ENCODE measurements around the gene CBLN4. TPM values are rescaled to one million over a fixed set of nuclear protein-coding genes. Genes with fewer than 3 reads are reported as not detected.

CBLN4 gene
- total and polyA plus RNA-seq, 4 donors: 0.09 to 0.57 (median 0.44) TPM

DNA sequence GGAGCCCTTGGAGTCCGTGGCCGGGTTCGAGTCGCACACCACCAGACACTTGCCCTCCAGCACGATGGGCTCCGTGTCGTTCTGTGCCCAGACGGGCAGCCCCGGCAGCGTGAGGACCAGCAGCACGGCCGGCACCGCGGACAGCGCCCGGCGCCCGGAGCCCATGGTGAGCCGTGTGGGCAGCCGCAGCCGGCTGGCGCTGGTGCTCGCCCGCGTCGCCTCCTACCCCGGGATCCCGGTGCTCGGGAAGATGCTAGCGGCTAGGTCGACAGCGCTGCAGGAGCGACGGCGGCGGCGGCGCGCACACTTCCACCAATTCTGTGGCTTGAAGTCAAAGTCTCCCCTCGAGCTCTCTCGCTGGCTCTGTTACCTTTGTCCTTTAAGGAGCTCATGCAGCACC lies 1.3 kb downstream of the CBLN4 start:
- Histone ChIP-seq H3K9me3 (ENCODE audit: control insufficient read depth in 4 of 4, low read length in 3 of 4) (no peaks in the 10 kb centered on the region), H3K27me3 (ENCODE audit: control insufficient read depth in 4 of 4, insufficient read depth in 4 of 4, low read length in 3 of 4) (peaks cover 0 to 4% (median 1%) of the 10 kb centered on the region in 4 donors)
- no peak for TF ChIP-seq TAF1 (conservative IDR thresholded peaks at IDR 0.05)
- TF ChIP-seq, protein P1, sequence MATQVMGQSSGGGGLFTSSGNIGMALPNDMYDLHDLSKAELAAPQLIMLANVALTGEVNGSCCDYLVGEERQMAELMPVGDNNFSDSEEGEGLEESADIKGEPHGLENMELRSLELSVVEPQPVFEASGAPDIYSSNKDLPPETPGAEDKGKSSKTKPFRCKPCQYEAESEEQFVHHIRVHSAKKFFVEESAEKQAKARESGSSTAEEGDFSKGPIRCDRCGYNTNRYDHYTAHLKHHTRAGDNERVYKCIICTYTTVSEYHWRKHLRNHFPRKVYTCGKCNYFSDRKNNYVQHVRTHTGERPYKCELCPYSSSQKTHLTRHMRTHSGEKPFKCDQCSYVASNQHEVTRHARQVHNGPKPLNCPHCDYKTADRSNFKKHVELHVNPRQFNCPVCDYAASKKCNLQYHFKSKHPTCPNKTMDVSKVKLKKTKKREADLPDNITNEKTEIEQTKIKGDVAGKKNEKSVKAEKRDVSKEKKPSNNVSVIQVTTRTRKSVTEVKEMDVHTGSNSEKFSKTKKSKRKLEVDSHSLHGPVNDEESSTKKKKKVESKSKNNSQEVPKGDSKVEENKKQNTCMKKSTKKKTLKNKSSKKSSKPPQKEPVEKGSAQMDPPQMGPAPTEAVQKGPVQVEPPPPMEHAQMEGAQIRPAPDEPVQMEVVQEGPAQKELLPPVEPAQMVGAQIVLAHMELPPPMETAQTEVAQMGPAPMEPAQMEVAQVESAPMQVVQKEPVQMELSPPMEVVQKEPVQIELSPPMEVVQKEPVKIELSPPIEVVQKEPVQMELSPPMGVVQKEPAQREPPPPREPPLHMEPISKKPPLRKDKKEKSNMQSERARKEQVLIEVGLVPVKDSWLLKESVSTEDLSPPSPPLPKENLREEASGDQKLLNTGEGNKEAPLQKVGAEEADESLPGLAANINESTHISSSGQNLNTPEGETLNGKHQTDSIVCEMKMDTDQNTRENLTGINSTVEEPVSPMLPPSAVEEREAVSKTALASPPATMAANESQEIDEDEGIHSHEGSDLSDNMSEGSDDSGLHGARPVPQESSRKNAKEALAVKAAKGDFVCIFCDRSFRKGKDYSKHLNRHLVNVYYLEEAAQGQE (IDR thresholded peaks at IDR 0.05): peak; percentile 94
- no peak for TF ChIP-seq FOXA2 (IDR thresholded peaks at IDR 0.05)
- TF ChIP-seq, protein P2, sequence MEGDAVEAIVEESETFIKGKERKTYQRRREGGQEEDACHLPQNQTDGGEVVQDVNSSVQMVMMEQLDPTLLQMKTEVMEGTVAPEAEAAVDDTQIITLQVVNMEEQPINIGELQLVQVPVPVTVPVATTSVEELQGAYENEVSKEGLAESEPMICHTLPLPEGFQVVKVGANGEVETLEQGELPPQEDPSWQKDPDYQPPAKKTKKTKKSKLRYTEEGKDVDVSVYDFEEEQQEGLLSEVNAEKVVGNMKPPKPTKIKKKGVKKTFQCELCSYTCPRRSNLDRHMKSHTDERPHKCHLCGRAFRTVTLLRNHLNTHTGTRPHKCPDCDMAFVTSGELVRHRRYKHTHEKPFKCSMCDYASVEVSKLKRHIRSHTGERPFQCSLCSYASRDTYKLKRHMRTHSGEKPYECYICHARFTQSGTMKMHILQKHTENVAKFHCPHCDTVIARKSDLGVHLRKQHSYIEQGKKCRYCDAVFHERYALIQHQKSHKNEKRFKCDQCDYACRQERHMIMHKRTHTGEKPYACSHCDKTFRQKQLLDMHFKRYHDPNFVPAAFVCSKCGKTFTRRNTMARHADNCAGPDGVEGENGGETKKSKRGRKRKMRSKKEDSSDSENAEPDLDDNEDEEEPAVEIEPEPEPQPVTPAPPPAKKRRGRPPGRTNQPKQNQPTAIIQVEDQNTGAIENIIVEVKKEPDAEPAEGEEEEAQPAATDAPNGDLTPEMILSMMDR (IDR thresholded peaks at IDR 0.05; ENCODE audit: low read depth, low read length, missing input control): no peak
- TF ChIP-seq NR2F2 (IDR thresholded peaks at IDR 0.05): no peak
- TF ChIP-seq HNF4A (conservative IDR thresholded peaks at IDR 0.05): no peak
- TF ChIP-seq GABPA (IDR thresholded peaks at IDR 0.05 in 1 of 2, conservative IDR thresholded peaks at IDR 0.05 in 1 of 2): no peak
- TF ChIP-seq RAD21 (IDR thresholded peaks at IDR 0.05): peak in 1 of 2 donors; percentile 22

DNA sequence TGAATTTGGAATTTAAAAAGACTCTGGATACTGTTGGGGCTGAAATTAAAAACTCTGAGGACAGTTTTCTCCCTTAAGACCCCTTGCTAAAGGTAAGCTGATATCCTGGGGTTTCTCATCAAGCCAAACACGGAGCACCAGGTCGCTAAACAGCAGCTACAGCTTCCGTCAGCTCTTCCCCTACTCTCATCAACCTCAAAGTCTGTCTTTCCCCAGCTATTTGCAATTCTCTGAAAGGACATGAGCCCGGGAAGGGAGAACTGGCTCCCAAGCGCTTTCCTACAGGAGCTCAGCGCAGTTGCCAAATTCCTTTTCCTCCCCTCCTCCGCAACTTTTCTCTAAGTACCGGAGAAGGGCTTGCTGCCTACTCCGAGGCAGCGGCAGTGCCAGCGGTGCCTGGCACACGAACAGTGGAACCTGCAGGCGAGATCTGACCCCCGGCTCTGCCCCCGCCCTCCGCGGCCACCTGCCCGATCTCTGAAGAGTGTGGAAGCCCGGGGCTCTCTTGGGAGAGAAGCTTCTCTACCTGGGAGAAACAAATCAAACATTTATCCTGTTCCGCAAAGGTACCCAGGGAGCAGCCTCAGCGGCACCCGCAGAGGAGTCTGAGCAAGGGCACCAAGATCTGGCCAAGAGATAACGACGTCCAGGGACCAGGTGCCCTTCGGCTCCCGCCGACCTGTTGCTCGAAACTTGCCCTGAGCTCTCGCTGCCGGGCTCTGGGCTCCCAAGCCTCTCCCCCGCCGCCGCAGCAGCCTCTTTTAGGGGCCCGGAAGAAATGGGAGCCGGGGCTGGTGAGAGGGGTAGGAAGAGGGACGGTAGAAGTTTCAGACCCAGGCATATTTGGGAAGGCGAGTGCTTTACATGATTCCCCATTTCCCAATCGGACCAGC lies 2.2 kb downstream of the CBLN4 start:
- H3K27ac ChIP-seq (ENCODE audit: low read depth in 1 of 2, low read length in 2 of 2): no peak overlapping the region
- no peak overlapping the region for H3K9ac ChIP-seq (ENCODE audit: low read depth in 1 of 2, low read length in 2 of 2)
- H3K4me1 ChIP-seq (ENCODE audit: control insufficient read depth in 4 of 4, insufficient read depth in 4 of 4, low read length in 3 of 4): peaks cover 24 to 47% (median 36%) of the 10 kb centered on the region in 4 donors
- H3K4me3 ChIP-seq (ENCODE audit: low read depth in 1 of 3, low read length in 3 of 3): peak overlapping the region in 1 of 3 donors; percentile 37
- H3K36me3 ChIP-seq (ENCODE audit: control insufficient read depth in 4 of 4, insufficient read depth in 3 of 4, low read depth in 1 of 4, low read length in 3 of 4): no peaks in the 10 kb centered on the region
- no peak for DNase-seq (ENCODE audit: low spot score)
- H3K27me3 ChIP-seq (ENCODE audit: control insufficient read depth in 4 of 4, insufficient read depth in 4 of 4, low read length in 3 of 4): peaks cover 0 to 4% (median 1%) of the 10 kb centered on the region in 4 donors
- TF ChIP-seq HNF4A (conservative IDR thresholded peaks at IDR 0.05): peak in 1 of 2 donors; percentile 3
- no peak for TF ChIP-seq FOXA1 (IDR thresholded peaks at IDR 0.05)
- no peaks in the 10 kb centered on the region for H3K9me3 ChIP-seq (ENCODE audit: control insufficient read depth in 4 of 4, low read length in 3 of 4)
- 4% methylated on average over 38 of the region's 38 CpGs for WGBS

More for the DNA sequence above, 1.3 kb downstream of the CBLN4 start:
- WGBS: 4% methylated on average over 41 of the region's 41 CpGs
- DNase-seq (ENCODE audit: low spot score): no peak
- H3K4me3 ChIP-seq (ENCODE audit: low read depth in 1 of 3, low read length in 3 of 3): no peak overlapping the region
- no peaks in the 10 kb centered on the region for H3K36me3 ChIP-seq (ENCODE audit: control insufficient read depth in 4 of 4, insufficient read depth in 3 of 4, low read depth in 1 of 4, low read length in 3 of 4)
- no peak overlapping the region for H3K27ac ChIP-seq (ENCODE audit: low read depth in 1 of 2, low read length in 2 of 2)
- no peak overlapping the region for H3K9ac ChIP-seq (ENCODE audit: low read depth in 1 of 2, low read length in 2 of 2)
- peaks cover 24 to 47% (median 36%) of the 10 kb centered on the region in 4 donors for H3K4me1 ChIP-seq (ENCODE audit: control insufficient read depth in 4 of 4, insufficient read depth in 4 of 4, low read length in 3 of 4)

DNA sequence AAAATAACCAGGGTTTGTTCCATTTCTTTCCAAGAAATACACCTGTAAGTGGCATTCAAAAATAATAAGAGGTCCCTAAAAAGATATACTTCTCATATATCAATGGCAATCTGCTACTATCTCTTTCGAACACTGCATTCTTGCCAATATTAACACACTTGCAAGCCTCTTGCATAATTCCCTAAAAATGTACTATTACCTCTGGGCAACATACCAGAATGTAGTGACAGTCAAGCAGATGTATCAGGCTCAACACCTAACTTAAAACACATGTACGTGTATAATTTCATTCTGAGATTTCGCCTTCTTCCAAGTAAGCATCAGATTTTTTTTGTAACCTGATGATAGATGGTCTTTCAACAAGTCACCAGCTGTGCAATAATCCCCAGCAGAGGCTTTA lies 3.4 kb downstream of the CBLN4 start:
- no peak for DNase-seq (ENCODE audit: low spot score)
- peaks cover 0 to 4% (median 1%) of the 10 kb centered on the region in 4 donors for H3K27me3 ChIP-seq (ENCODE audit: control insufficient read depth in 4 of 4, insufficient read depth in 4 of 4, low read length in 3 of 4)
- 33% methylated on average over 3 of the region's 3 CpGs for WGBS
- no peaks in the 10 kb centered on the region for H3K36me3 ChIP-seq (ENCODE audit: control insufficient read depth in 4 of 4, insufficient read depth in 3 of 4, low read depth in 1 of 4, low read length in 3 of 4)
- H3K27ac ChIP-seq (ENCODE audit: low read depth in 1 of 2, low read length in 2 of 2): peak overlapping the region in 1 of 2 donors; percentile 59
- H3K9me3 ChIP-seq (ENCODE audit: control insufficient read depth in 4 of 4, low read length in 3 of 4): no peaks in the 10 kb centered on the region
- H3K9ac ChIP-seq (ENCODE audit: low read depth in 1 of 2, low read length in 2 of 2): no peak overlapping the region
- TF ChIP-seq HNF4A (conservative IDR thresholded peaks at IDR 0.05) (peak in 1 of 2 donors; percentile 14), RXRA (IDR thresholded peaks at IDR 0.05) (no peak)
- TF ChIP-seq, protein P3, sequence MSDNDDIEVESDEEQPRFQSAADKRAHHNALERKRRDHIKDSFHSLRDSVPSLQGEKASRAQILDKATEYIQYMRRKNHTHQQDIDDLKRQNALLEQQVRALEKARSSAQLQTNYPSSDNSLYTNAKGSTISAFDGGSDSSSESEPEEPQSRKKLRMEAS (IDR thresholded peaks at IDR 0.05): peak; percentile 21
- H3K4me3 ChIP-seq (ENCODE audit: low read depth in 1 of 3, low read length in 3 of 3): no peak overlapping the region
- peaks cover 24 to 47% (median 37%) of the 10 kb centered on the region in 4 donors for H3K4me1 ChIP-seq (ENCODE audit: control insufficient read depth in 4 of 4, insufficient read depth in 4 of 4, low read length in 3 of 4)
